ENCODE results near the gene CHST8. TPM values are rescaled to one million over a fixed set of nuclear protein-coding genes. Genes with fewer than 3 reads are reported as not detected.
"Not testable (repeated sequence)": the region's sequence is repeated elsewhere in the genome, so short reads cannot be mapped to it uniquely, and the experiment has no call there.

The CHST8 gene
- total and polyA plus RNA-seq, 4 donors = 3.3 to 17.7 (median 10.5) TPM

- H3K27ac ChIP-seq (ENCODE audit: low read depth, low read length) = no peak overlapping the region
- H3K9me3 ChIP-seq (ENCODE audit: control insufficient read depth, insufficient read depth, low read length) = no peaks in the 10 kb centered on the region
- no CpG with 5 or more reads among the region's 1 CpG for WGBS (ENCODE audit: insufficient coverage)
- no peaks in the 10 kb centered on the region for H3K27me3 ChIP-seq (ENCODE audit: control insufficient read depth, insufficient read depth, low read length)
- H3K4me3 ChIP-seq (ENCODE audit: low read depth, low read length) = no peak overlapping the region
- H3K4me1 ChIP-seq (ENCODE audit: control insufficient read depth, insufficient read depth, low read length) = no peaks in the 10 kb centered on the region
- no peaks in the 10 kb centered on the region for H3K36me3 ChIP-seq (ENCODE audit: control insufficient read depth, insufficient read depth, low read length)
- DNase-seq (ENCODE audit: low read depth in 4 of 6, low spot score in 6 of 6) = no peak
These were observed 26.0 kb upstream of the CHST8 start for GRCh38 chr19:33595783-33596182.

GRCh38 chr19:33601583-33601982 is 20.2 kb upstream of the CHST8 start:
- Histone ChIP-seq H3K36me3 (ENCODE audit: control insufficient read depth, insufficient read depth, low read length) (no peaks in the 10 kb centered on the region), H3K4me1 (ENCODE audit: control insufficient read depth, insufficient read depth, low read length) (no peaks in the 10 kb centered on the region), H3K4me3 (ENCODE audit: low read depth, low read length) (no peak overlapping the region), H3K9me3 (ENCODE audit: control insufficient read depth, insufficient read depth, low read length) (no peaks in the 10 kb centered on the region), H3K27me3 (ENCODE audit: control insufficient read depth, insufficient read depth, low read length) (no peaks in the 10 kb centered on the region), H3K27ac (ENCODE audit: low read depth, low read length) (no peak overlapping the region)
- 100% methylated on average over 1 of the region's 2 CpGs for WGBS (ENCODE audit: insufficient coverage)
- no peak for DNase-seq (ENCODE audit: low read depth in 4 of 6, low spot score in 6 of 6)

- Histone ChIP-seq H3K36me3 (ENCODE audit: control insufficient read depth, insufficient read depth, low read length) (no peaks in the 10 kb centered on the region), H3K4me3 (ENCODE audit: low read depth, low read length) (no peak overlapping the region), H3K4me1 (ENCODE audit: control insufficient read depth, insufficient read depth, low read length) (no peaks in the 10 kb centered on the region), H3K9me3 (ENCODE audit: control insufficient read depth, insufficient read depth, low read length) (no peaks in the 10 kb centered on the region), H3K27ac (ENCODE audit: low read depth, low read length) (no peak overlapping the region), H3K27me3 (ENCODE audit: control insufficient read depth, insufficient read depth, low read length) (no peaks in the 10 kb centered on the region)
- 52% methylated on average over 6 of the region's 16 CpGs for WGBS (ENCODE audit: insufficient coverage)
- DNase-seq (ENCODE audit: low read depth in 4 of 6, low spot score in 6 of 6) = peak in 1 of 6 donors; percentile 76
These were observed 19.1 kb upstream of the CHST8 start for GRCh38 chr19:33602576-33603204.

GRCh38 chr19:33603377-33603776 is 18.4 kb upstream of the CHST8 start:
- WGBS (ENCODE audit: insufficient coverage) = 71% methylated on average over 2 of the region's 6 CpGs
- H3K4me3 ChIP-seq (ENCODE audit: low read depth, low read length) = no peak overlapping the region
- no peaks in the 10 kb centered on the region for H3K4me1 ChIP-seq (ENCODE audit: control insufficient read depth, insufficient read depth, low read length)
- no peak for DNase-seq (ENCODE audit: low read depth in 4 of 6, low spot score in 6 of 6)
- no peaks in the 10 kb centered on the region for H3K27me3 ChIP-seq (ENCODE audit: control insufficient read depth, insufficient read depth, low read length)
- H3K27ac ChIP-seq (ENCODE audit: low read depth, low read length) = no peak overlapping the region
- no peaks in the 10 kb centered on the region for H3K9me3 ChIP-seq (ENCODE audit: control insufficient read depth, insufficient read depth, low read length)
- H3K36me3 ChIP-seq (ENCODE audit: control insufficient read depth, insufficient read depth, low read length) = no peaks in the 10 kb centered on the region

GRCh38 chr19:33604651-33605050 is 17.1 kb upstream of the CHST8 start:
- 93% methylated on average over 1 of the region's 5 CpGs for WGBS (ENCODE audit: insufficient coverage)
- Histone ChIP-seq H3K27me3 (ENCODE audit: control insufficient read depth, insufficient read depth, low read length) (no peaks in the 10 kb centered on the region), H3K36me3 (ENCODE audit: control insufficient read depth, insufficient read depth, low read length) (no peaks in the 10 kb centered on the region), H3K4me1 (ENCODE audit: control insufficient read depth, insufficient read depth, low read length) (no peaks in the 10 kb centered on the region), H3K27ac (ENCODE audit: low read depth, low read length) (no peak overlapping the region), H3K4me3 (ENCODE audit: low read depth, low read length) (no peak overlapping the region), H3K9me3 (ENCODE audit: control insufficient read depth, insufficient read depth, low read length) (no peaks in the 10 kb centered on the region)
- no peak for DNase-seq (ENCODE audit: low read depth in 4 of 6, low spot score in 6 of 6)

GRCh38 chr19:33605803-33606295 is 15.9 kb upstream of the CHST8 start:
- H3K9me3 ChIP-seq (ENCODE audit: control insufficient read depth, insufficient read depth, low read length); H3K4me3 ChIP-seq (ENCODE audit: low read depth, low read length); H3K27ac ChIP-seq (ENCODE audit: low read depth, low read length); H3K27me3 ChIP-seq (ENCODE audit: control insufficient read depth, insufficient read depth, low read length); H3K4me1 ChIP-seq (ENCODE audit: control insufficient read depth, insufficient read depth, low read length); DNase-seq (ENCODE audit: low read depth in 4 of 6, low spot score in 6 of 6); H3K36me3 ChIP-seq (ENCODE audit: control insufficient read depth, insufficient read depth, low read length): not testable (repeated sequence)
- WGBS (ENCODE audit: insufficient coverage) = 72% methylated on average over 5 of the region's 5 CpGs

GRCh38 chr19:33606556-33606955 is 15.2 kb upstream of the CHST8 start:
- Histone ChIP-seq H3K27ac (ENCODE audit: low read depth, low read length) (no peak overlapping the region), H3K27me3 (ENCODE audit: control insufficient read depth, insufficient read depth, low read length) (no peaks in the 10 kb centered on the region), H3K4me1 (ENCODE audit: control insufficient read depth, insufficient read depth, low read length) (no peaks in the 10 kb centered on the region), H3K36me3 (ENCODE audit: control insufficient read depth, insufficient read depth, low read length) (no peaks in the 10 kb centered on the region), H3K4me3 (ENCODE audit: low read depth, low read length) (no peak overlapping the region), H3K9me3 (ENCODE audit: control insufficient read depth, insufficient read depth, low read length) (no peaks in the 10 kb centered on the region)
- peak in 1 of 6 donors; percentile 32 for DNase-seq (ENCODE audit: low read depth in 4 of 6, low spot score in 6 of 6)
- WGBS (ENCODE audit: insufficient coverage) = 40% methylated on average over 1 of the region's 4 CpGs

- Histone ChIP-seq H3K36me3 (ENCODE audit: control insufficient read depth, insufficient read depth, low read length) (no peaks in the 10 kb centered on the region), H3K4me1 (ENCODE audit: control insufficient read depth, insufficient read depth, low read length) (peaks cover 10% of the 10 kb centered on the region), H3K9me3 (ENCODE audit: control insufficient read depth, insufficient read depth, low read length) (no peaks in the 10 kb centered on the region), H3K27ac (ENCODE audit: low read depth, low read length) (no peak overlapping the region), H3K27me3 (ENCODE audit: control insufficient read depth, insufficient read depth, low read length) (no peaks in the 10 kb centered on the region), H3K4me3 (ENCODE audit: low read depth, low read length) (no peak overlapping the region)
- no CpG with 5 or more reads among the region's 1 CpG for WGBS (ENCODE audit: insufficient coverage)
- no peak for DNase-seq (ENCODE audit: low read depth in 4 of 6, low spot score in 6 of 6)
These were observed 12.4 kb upstream of the CHST8 start for GRCh38 chr19:33609353-33609752.

- no peaks in the 10 kb centered on the region for H3K36me3 ChIP-seq (ENCODE audit: control insufficient read depth, insufficient read depth, low read length)
- no CpG with 5 or more reads among the region's 1 CpG for WGBS (ENCODE audit: insufficient coverage)
- no peak overlapping the region for H3K4me3 ChIP-seq (ENCODE audit: low read depth, low read length)
- H3K27ac ChIP-seq (ENCODE audit: low read depth, low read length) = no peak overlapping the region
- peaks cover 10% of the 10 kb centered on the region for H3K4me1 ChIP-seq (ENCODE audit: control insufficient read depth, insufficient read depth, low read length)
- DNase-seq (ENCODE audit: low read depth in 4 of 6, low spot score in 6 of 6) = no peak
- no peaks in the 10 kb centered on the region for H3K27me3 ChIP-seq (ENCODE audit: control insufficient read depth, insufficient read depth, low read length)
- H3K9me3 ChIP-seq (ENCODE audit: control insufficient read depth, insufficient read depth, low read length) = no peaks in the 10 kb centered on the region
These were observed 11.2 kb upstream of the CHST8 start for GRCh38 chr19:33610588-33610987.

- Histone ChIP-seq H3K36me3 (ENCODE audit: control insufficient read depth, insufficient read depth, low read length) (no peaks in the 10 kb centered on the region), H3K4me1 (ENCODE audit: control insufficient read depth, insufficient read depth, low read length) (peaks cover 10% of the 10 kb centered on the region), H3K27ac (ENCODE audit: low read depth, low read length) (no peak overlapping the region), H3K27me3 (ENCODE audit: control insufficient read depth, insufficient read depth, low read length) (no peaks in the 10 kb centered on the region), H3K9me3 (ENCODE audit: control insufficient read depth, insufficient read depth, low read length) (no peaks in the 10 kb centered on the region), H3K4me3 (ENCODE audit: low read depth, low read length) (no peak overlapping the region)
- DNase-seq (ENCODE audit: low read depth in 4 of 6, low spot score in 6 of 6) = peak in 2 of 6 donors; percentile 32 to 57
- WGBS (ENCODE audit: insufficient coverage) = 43% methylated on average over 11 of the region's 11 CpGs
These were observed 8.7 kb upstream of the CHST8 start for GRCh38 chr19:33612928-33613619.

Data from spinal cord (tissue), 10 donors.